ENCODE measurements around the gene C1orf74.
A peak's percentile ranks its signal among the peaks of the same experiment; 100 is the strongest.
"Not testable (repeated sequence)": the region's sequence is repeated elsewhere in the genome, so short reads cannot be mapped to it uniquely, and the experiment has no call there.

C1orf74 gene

DNA sequence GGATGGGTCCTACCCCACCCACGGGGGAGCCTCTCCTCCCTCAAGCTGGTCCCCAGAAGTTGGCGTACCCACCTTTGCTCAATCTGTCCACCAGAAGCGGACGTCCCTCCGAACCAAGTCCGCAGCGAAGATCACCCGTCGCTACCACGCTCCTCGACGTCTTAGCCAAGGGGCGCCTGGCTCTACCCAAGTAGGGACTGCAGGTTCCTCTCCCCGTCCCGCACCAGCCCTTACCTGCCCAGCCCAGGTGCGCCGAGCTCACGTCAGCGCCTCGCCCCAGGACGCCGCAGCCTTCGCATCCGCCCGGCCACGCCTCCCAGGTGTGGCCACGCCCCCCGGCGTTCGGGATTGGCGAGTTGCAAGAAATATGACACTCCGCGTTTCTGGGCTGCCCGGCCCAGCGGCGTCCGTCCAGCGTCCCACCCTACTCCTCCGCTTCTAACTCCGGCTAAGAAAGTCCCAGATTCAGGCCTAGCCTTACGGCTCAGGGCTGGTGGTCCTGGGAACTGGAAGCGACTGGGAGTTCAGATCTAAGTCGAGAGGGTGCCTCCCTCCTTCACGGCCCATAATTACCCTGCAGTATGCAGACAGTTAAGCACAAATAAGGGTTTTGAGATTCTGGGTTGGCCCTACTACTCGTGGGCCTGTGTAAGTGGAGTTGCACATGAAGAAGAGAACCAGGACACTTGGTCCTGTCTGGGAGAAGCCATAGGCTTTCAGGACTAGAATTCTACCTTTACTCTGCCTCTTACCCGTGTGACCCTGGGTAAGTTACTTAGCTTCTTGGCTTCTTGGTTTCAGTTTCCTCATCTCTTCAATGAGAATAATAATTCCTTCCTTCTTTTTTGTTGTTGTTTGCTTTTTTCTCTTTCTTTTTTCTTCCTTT, 21.8 kb upstream of the C1orf74 start, which contains the start of gene IRF6:
Gene IRF6, minus strand, starts transcription at position 268 of the 886 bp plus-strand sequence. CDS start 4,729 bp downstream, outside the sequence.
- DNase-seq (ENCODE audit: low read depth in 1 of 2, low spot score in 1 of 2) = peak; percentile 41 to 57

DNA sequence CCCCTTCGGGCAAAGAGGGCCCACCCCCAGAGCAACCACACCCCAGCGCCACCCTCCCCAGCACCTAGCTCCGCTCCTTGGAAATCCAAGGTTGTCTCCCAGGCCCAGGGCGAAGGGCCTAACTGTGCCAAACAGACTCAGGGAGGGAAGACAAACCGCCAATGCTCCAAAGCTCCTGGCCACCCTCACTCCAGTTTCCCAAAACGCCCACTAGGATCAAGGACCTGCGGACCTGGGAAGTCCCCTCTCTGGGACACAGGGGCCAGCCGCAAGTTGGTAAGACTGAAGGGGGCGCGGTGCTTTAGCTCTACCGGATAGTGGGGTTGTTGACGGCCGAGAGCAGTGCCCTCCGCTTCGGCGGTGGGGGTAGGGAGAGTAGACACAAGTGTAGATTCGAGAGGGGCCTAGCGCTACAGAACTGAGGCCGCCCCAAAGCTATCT, 21.0 kb upstream of the C1orf74 start:
- DNase-seq (ENCODE audit: low read depth in 1 of 2, low spot score in 1 of 2) = no peak

GRCh38 chr1:209803568-209803967, 19.2 kb upstream of the C1orf74 start:
- no peak for DNase-seq (ENCODE audit: low read depth in 1 of 2, low spot score in 1 of 2)

GRCh38 chr1:209802780-209803152, 18.4 kb upstream of the C1orf74 start:
- DNase-seq (ENCODE audit: low read depth in 1 of 2, low spot score in 1 of 2) = no peak

GRCh38 chr1:209802117-209802779, 17.9 kb upstream of the C1orf74 start:
- no peak for DNase-seq (ENCODE audit: low read depth in 1 of 2, low spot score in 1 of 2)

- DNase-seq (ENCODE audit: low read depth in 1 of 2, low spot score in 1 of 2) = no peak
Observed at GRCh38 chr1:209800984-209801834, 16.9 kb upstream of the C1orf74 start.

GRCh38 chr1:209797978-209798639, 13.8 kb upstream of the C1orf74 start:
- DNase-seq (ENCODE audit: low read depth in 1 of 2, low spot score in 1 of 2) = no peak

DNA sequence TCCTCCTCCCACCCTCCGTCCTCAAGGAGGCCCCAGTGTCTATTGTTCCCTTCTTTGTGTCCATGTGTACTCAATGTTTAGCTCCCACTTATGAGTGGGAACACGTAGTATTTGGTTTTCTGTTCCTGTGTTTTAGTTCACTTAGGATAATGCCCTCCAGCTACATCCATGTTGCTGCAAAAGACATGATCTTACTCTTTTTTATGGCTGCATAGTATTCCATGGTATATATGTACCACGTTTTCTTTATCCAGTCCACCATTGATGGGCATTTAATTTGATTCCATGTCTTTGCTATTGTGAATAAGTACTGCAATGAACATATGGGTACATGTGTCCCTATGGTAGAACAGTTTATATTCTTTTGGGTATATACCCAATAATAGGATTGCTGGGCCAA, 9.4 kb upstream of the C1orf74 start:
- not testable (repeated sequence) for DNase-seq (ENCODE audit: low read depth in 1 of 2, low spot score in 1 of 2)

GRCh38 chr1:209791920-209792319, 7.6 kb upstream of the C1orf74 start:
- no peak for DNase-seq (ENCODE audit: low read depth in 1 of 2, low spot score in 1 of 2)

DNA sequence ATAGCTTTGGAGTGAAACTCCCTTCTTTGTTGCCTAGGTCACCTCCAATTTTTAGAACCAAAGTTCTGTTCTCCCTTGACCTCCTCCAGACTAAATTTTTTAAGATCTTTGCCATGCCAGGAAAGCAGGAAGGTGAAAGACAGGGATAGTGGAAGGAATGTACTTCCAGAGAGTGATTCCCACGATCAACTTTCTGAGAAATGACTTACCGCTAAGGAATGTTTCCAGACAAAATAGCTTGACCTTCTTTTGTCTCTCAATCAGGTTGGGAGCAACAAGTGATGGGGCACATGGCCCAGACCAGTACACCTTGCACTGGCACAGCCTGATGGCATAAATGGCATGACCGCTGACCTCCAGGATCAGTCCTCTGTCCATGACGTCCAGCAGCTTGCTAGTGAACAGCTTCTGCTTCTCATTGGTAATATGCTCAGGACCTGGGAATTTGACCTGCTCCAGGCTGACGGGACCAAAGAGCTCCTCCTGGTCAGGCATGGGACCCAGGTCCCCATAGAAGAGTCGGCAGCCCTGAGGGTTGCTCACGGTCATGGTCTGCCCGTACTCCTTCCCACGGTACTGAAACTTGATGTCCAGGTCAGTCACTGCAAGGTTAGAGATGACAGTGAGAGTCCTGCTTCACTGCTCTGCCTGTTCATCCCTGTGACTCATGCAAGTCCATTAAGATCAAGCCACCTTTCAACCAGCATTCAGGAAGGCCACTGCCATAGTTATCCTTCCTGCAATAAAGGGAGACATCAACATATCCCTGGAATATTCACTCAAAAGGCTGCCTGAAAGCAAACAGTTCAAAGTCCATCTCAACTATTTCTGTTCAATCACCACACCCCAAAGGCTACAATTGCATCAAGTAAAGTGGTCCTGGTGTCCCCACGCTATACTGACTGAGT, 6.2 kb upstream of the C1orf74 start:
- DNase-seq (ENCODE audit: low read depth in 1 of 2, low spot score in 1 of 2) = no peak

- DNase-seq (ENCODE audit: low read depth in 1 of 2, low spot score in 1 of 2) = no peak
Observed at GRCh38 chr1:209789245-209789644, 4.9 kb upstream of the C1orf74 start.

GRCh38 chr1:209787551-209787950, 3.2 kb upstream of the C1orf74 start:
- no peak for DNase-seq (ENCODE audit: low read depth in 1 of 2, low spot score in 1 of 2)

DNA sequence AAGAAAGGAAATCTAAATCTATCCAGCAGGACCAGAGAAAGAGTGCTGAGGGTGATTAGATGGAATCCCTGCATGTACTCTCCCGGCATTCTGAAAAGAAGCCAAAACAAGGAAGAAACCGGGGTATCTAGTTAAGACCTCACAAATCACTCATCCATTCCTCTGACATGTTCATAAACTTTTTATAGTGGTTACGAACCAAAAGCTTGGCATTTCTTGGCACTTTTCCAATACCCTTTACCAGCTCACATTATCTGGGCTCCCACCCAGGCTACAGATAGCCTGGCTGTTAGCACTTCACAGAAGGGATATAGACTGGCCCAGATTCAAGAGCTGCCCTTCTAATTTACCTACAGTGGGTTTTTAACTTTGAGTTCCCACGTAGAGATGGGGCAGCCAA, 1.8 kb upstream of the C1orf74 start:
- DNase-seq (ENCODE audit: low read depth in 1 of 2, low spot score in 1 of 2) = no peak

- DNase-seq (ENCODE audit: low read depth in 1 of 2, low spot score in 1 of 2) = no peak
Observed at GRCh38 chr1:209785592-209785991, 1.2 kb upstream of the C1orf74 start.

DNA sequence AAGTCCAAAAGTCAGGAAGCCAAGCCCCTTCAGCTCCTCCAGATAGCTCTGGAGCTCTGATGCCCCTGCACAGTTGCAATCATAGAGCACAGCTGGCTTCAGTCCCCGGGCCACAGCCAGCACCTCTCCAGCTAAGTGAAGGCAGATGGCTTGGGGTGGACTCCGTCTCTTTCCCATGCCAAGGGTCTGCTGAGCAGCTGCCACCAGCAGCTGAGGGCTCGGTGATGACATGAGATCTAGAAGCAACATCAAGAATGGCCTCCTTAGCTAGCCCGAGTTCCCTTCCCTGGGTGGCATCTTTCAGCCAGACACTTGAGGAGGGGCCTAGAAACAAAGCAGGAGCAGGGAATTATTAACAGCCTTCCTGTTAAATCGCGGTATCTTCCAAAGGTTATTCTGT, 973 bp downstream of the C1orf74 start:
- DNase-seq (ENCODE audit: low read depth in 1 of 2, low spot score in 1 of 2) = no peak

GRCh38 chr1:209780268-209780667, 4.1 kb downstream of the C1orf74 start:
- DNase-seq (ENCODE audit: low read depth in 1 of 2, low spot score in 1 of 2) = no peak

- no peak for DNase-seq (ENCODE audit: low read depth in 1 of 2, low spot score in 1 of 2)
Observed at GRCh38 chr1:209778102-209778501, 6.3 kb downstream of the C1orf74 start.

DNA sequence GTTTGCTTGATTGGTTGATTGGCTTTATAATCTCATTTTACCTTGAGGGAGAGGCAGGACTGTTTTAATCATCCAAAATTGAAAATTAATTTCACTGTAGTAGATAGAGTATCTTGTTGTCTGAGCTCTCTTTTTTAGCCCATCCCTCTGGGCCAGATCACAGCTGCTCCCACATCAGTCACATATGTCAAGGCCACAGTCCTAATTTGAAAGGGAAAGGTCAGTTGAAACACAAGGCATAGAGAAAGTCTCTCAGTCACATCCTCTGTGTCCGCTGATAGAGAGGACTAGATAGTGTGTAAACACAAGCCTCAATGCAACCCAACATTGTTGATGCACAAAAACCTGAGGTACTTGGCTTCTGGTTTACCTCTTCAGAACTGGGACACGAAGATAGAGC, 6.8 kb downstream of the C1orf74 start:
- no peak for DNase-seq (ENCODE audit: low read depth in 1 of 2, low spot score in 1 of 2)

DNA sequence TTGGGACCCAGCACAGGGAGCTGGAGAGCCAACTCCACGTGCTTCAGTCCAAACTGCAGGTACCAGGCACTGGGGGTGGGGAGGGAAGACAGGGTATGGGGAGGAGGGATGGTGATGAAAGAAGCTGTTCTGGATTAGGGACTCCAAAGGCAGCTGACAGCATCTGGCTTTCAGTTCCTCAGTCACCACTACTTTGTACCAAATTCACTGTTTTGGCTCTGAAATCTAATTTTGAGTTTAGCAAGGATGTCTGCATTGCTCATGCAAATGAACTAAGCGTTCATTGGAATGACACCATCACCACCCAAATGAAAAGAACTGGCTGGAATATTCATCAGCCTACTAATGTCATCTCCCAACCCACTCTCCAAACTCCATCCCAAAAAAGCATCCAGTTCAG, 8.7 kb downstream of the C1orf74 start:
- no peak for DNase-seq (ENCODE audit: low read depth in 1 of 2, low spot score in 1 of 2)

DNA sequence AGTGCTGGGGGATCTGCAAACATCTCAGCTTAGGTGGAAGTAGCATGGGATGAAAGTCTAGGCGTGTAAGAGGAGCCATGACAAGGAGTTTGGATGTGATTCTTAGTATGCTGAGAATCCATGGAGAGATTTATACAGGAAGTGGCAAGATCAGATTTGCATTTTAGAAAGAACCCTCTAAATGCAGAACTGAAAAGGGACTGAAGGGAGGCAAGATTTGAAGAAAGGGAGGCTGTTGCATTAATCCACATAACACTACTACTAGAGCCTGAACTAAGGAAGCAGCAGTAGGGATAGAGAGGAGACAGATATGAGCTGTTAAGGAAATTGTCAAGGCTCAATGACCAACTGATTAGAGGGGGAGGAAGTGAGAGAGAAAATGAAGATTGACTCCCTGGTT, 9.8 kb downstream of the C1orf74 start:
- DNase-seq (ENCODE audit: low read depth in 1 of 2, low spot score in 1 of 2) = no peak

All from activated T-helper 1 cell treated with anti-CD3 and anti-CD28 coated beads, Interleukin-2, amount 50 U/mL, for 16 hours (primary cell).